ENCODE measurements around the gene ADAP1. TPM values are rescaled to one million over a fixed set of nuclear protein-coding genes. Genes with fewer than 3 reads are reported as not detected.
A peak's percentile ranks its signal among the peaks of the same experiment; 100 is the strongest.

ADAP1 gene
- total RNA-seq, 1 donor from 2014 or later, result 10.0 TPM

DNA sequence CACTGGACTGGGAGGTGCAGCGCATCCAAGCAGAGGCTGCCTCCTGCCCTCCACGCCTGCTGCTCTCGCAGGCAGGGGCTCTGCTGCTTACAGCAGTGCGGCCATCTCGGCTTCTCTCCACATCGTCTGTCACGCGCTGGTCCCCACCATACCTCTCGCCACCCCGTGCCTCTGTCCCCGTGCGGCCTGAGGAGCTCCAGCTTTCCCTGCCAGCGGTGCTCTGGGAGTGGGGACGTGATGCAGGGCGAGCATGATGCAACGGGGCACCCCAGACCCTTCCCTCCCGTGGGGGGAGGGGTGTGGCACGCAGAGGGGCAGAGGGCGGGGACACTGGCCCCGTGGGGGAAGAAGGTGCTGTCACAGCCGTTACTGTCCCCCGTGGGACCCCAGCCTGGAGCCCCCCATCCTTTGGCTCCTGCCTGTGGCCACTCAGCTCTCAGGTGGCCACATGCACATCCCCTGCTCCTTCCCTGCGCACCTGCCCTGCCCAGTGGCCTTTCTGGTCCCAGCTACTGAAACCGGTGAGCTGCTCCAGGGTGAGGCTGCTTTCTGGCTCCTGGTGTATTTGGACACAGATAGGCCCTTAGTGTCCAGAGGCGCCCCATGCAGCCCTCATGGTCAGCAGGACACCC is 69.1 kb downstream of the ADAP1 start:
- intact Hi-C loops (cut with DNase I), result loop anchor here (5.0 to 10.0 kb wide), 2 partner anchors 82 to 289 kb away; no protein-coding TSS in a partner anchor
- ATAC-seq (no peak), DNase-seq (ENCODE audit: missing footprints) (peak; percentile 66)

DNA sequence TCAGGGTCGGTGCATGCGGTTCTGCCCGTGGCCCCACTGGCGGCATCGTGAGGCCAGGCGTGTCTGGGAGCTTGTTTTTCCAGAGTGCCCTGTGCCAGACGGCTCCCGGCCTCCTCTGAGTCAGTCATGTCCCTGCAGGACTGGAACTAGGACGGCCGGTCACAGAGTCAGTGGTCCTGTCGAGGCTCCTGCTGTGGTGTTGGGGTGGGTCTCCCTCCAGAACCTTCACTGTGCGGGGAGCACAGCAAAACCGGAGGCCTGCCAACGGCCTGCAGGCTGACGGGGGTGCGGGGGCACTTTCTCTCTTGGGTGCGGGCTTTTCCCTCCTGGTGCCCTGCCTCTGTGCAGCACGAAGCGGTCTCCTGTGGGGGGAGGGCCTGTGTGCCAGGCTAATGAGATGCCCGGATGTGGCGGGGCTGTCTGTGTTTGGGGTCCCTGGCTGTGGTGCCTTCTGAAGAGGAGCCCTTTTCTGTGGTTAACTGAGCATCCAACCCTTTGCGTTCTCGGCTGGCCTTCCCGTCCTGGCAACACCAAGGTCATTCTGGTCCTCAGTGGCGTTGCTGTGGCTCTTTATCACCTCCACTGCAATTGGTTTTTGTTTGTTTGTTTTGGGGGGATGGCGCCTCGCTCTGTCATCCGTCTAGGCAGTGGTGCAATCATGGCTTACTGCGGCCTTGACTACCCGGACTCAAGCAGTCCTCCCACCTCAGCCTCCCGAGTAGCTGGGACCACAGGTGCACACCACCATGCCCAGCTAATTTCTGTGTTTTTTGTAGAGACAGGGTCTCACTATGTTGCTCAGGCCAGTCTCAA is 70.1 kb downstream of the ADAP1 start:
- peak; percentile 37 for DNase-seq (ENCODE audit: missing footprints)
- ATAC-seq, result no peak
- intact Hi-C loops (cut with DNase I), result loop anchor here (5.0 to 10.0 kb wide), 2 partner anchors 83 to 290 kb away; no protein-coding TSS in a partner anchor

DNA sequence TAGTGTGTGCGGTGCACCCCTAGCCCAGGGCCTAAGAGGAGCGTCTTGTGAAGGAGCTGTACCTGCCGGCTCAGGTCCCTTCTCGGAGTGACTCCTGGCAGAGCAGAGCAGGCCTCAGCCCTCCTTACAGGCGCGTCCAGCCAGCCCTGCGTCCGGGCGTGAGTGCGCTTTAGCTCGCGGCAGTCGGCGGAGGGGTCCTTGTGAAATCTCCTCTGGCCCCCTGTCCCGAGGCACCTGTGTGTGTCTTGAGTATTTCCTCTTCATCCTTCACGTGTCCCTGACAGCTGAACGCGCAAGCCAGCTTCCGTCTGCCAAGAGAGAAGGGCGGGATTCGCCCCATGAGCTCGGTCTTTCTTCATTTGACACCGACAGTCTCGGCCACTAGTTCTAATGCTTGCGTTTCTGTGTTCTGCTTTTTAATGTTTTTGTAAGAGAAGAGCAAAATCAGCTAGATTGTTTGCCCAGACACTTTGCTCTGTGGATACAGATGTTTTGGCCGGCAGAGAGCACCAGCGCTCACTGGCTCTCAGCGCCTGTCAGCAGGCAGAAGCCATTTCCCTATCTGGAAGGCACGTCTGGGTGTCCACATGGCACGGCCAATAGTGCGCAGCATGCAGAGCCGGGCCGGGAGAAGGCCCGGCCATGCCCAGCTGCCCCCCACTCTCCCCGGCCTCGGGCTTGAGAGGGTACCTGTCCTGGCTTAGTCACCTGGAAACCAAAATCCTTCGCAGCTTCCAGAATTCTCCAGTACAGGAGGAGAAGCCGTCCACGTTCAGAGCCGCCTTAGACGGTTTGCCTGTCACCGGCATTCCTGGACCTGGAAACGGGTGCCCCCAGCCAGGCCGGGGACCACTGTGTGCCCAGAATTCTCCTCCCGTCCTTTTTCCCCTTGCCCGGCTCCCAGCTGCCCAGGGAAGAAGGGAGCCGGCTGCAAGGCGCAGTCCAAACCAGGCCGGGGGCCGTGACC is 71.1 kb downstream of the ADAP1 start:
- intact Hi-C loops (cut with DNase I), result loop anchor here (10.0 kb wide), 1 partner anchor 291 kb away; no protein-coding TSS in a partner anchor
- DNase-seq (ENCODE audit: missing footprints), result peak; percentile 69
- peak; percentile 38 for ATAC-seq

DNA sequence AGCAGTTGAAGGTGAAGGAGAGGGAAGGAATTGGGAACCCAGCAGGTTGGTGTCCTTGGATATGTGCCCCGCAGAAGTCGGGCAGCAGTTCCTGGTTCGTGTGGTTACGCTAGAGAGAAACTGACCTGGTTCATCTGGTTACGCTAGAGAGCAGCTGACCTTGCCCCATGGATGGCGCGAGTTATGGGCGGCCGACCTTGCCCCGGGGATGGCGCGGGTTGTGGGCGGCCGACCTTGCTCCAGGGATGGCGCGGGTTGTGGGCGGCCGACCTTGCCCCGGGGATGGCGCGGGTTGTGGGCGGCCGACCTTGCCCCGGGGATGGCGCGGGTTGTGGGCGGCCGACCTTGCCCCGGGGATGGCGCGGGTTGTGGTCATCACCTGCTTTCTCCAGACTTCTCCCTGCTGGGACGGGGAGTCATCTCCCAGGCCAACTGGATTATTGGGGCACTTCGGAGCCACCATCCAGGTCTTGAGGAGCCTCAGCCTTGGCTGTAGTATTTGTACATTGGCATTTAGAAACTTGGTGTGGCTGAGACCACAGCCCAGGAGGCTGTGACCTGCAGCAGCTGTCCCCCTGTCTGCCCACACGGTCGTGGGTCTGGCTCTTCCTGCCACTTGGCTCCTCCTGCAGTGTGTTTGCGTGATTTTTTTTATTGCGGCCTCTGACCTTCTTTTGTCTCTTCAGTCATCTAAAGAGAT is 72.0 kb downstream of the ADAP1 start:
- ATAC-seq, result no peak
- intact Hi-C loops (cut with DNase I), result loop anchor here (10.0 kb wide), 1 partner anchor 292 kb away; no protein-coding TSS in a partner anchor
- DNase-seq (ENCODE audit: missing footprints), result peak; percentile 35

DNA sequence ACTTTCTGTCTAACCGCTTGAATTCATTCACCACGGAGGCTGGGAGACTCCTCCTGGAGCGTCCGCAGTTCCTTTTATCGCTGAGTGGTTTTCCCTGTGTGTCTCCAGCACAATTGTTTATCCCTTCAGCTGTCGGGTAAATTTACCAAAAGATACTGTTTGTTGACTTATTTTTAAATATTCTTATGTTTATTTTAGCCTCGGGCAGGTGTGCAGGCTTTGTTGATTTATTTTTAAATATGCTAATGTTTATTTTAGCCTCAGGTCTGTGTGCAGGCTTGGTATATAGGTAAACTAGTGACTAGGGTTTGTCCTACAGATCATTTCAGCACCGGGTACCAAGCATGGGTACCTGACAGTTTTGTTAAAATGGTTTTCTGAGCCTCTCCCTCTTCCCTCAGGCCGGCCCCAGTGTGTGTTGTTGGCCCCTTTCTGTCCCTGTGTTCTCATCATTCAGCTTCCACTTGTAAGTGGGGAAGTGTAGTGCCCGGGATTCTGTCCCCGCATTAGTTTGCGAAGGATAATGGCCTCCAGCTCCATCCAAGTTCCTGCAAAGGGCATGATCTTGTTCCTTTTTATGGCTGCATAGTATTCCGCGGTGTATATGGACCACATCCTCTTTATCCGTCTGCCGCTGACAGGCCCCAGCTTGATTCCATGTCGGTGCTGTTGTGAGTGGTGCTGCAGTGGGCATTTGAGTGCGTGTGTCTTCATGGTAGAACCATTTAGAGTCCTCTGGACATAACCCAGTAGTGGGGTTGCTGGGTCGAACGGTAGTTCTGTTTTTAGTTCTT is 72.8 kb downstream of the ADAP1 start:
- intact Hi-C loops (cut with DNase I), result loop anchor here (10.0 kb wide), 1 partner anchor 293 kb away; no protein-coding TSS in a partner anchor
- DNase-seq (ENCODE audit: missing footprints), result peak; percentile 9
- no peak for ATAC-seq

DNA sequence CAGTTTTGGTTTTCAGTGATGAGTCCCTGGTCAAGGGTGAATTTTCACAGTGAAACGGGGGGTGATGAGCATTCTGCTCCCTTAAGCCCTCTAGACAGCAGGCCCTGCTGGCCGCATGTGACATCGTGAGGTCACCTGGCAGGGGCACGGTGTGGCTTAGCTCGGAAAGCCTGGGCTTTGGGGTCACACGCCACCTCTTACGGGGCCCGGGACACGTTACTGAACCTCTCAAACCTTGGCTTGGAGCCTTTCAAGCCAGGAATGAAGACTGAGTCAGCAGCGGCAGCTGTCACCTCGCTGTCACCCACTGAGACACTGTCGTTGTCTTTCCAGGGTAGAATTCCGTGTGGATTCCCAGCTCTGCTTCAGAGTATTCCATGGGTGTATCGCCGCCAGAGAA is 74.0 kb downstream of the ADAP1 start:
- ATAC-seq (no peak), DNase-seq (ENCODE audit: missing footprints) (peak; percentile 22)
- intact Hi-C loops (cut with DNase I), result loop anchor here (10.0 kb wide), 1 partner anchor 294 kb away; no protein-coding TSS in a partner anchor

DNA sequence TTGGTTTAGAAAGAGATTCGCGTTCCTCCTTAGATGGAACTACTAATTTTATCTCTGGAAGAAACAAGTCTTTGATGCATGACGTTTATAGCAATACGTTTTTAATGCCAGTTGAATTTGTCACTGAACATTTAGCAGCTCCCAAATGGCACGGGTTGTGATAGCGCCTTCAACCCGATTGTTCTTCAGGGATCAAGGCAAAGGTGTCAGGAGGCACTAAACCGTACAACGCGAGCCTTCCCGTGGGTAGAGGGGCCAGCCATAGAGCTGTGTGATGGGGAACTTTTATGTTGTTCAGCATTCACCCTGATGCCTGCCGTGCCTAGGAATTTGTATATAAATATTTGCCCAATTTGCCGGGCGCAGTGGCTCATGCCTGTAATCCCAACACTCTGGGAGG is 74.8 kb downstream of the ADAP1 start:
- no peak for ATAC-seq
- intact Hi-C loops (cut with DNase I), result loop anchor here (10.0 kb wide), 2 partner anchors 295 to 555 kb away; no protein-coding TSS in a partner anchor
- peak; percentile 32 for DNase-seq (ENCODE audit: missing footprints)

DNA sequence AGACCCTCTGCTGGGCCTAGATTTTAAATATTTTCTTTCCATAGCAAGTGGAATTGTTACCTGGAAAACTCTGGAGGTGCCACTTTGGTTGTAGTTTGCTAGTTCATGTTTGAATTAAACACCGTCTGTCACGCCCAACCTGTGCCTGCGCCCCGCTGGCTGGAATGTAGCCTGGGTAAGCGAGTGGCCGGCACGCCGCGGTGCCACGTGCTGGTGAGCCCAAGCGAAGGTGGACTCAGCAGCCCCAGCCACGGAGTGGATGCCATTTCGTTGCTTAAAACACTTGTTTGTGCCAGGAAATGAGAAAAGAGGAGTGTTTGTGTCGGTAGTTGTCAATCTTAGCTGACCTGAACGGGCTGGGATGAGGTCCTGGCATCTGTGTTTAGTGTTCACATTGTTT is 75.4 kb downstream of the ADAP1 start:
- no peak for ATAC-seq
- DNase-seq (ENCODE audit: missing footprints), result peak; percentile 64
- intact Hi-C loops (cut with DNase I), result loop anchor here (10.0 kb wide), 1 partner anchor 554 kb away; no protein-coding TSS in a partner anchor

DNA sequence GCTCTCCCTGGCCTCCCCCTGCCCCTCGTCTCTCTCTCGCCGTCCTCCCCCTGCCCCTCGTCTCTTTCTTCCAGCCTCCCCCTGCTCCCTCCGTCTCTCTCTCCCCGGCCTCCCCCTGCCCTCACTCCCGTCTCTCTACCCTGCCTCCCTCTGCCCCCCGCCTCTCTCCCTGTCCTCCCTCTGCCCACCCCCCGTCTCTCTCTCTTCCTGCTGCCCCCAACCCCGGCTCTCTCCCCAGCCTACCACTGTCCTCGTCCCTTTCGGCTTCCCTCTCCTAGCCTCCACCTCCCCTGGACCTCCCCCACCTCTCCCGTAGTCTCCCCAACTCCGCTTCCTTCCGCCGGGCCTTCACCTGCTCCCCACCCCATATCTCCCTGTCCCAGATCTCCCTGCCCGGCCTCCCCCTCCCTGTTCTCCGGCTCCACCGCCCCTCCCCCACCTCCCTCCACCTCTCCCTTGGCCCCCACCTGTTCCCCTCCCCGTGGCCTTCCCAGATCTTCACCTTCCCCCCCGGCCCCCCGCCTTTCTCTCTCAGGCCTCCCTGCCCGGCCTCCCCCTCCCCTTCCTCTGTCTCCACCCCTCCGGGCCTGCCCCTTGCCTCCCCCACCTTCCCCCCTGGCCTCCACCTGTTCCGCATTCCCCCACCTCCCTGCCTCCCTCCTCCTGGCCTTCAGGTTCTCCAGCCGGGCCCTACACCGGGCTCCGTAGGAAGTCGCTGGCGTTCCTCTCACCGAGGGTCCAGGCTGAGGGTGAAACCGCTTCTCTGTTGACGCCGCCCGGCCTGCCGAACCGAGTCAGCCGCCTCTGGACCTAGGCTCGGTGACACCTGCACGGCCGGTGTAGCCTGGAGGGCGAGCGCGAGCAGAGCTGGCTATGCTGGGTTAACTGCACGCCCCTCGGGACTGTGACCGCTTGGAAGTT is 76.9 kb downstream of the ADAP1 start:
- ATAC-seq (no peak), DNase-seq (ENCODE audit: missing footprints) (peak; percentile 76)
- intact Hi-C loops (cut with DNase I), result loop anchor here (10.0 kb wide), 1 partner anchor 553 kb away; no protein-coding TSS in a partner anchor

DNA sequence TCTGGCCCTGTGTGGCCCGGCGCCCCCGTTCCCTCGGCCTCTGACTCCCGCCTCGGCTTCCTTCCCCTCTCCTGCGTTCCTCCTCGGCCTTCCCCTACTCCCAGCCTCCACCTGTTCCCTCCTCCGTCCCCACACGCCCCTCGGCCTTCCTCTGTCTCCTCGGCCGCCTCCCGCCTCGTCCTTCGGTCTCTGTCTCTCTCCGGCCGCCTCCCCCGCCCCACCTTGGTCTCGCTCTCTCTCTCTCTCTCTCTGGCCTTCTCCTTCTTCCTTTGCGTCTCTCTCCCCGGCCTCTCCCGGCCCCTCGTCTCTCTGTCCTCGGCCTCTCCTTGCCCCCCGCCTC is 77.5 kb downstream of the ADAP1 start:
- intact Hi-C loops (cut with DNase I), result loop anchor here (10.0 kb wide), 1 partner anchor 552 kb away; no protein-coding TSS in a partner anchor
- no peak for ATAC-seq
- DNase-seq (ENCODE audit: missing footprints), result no peak

DNA sequence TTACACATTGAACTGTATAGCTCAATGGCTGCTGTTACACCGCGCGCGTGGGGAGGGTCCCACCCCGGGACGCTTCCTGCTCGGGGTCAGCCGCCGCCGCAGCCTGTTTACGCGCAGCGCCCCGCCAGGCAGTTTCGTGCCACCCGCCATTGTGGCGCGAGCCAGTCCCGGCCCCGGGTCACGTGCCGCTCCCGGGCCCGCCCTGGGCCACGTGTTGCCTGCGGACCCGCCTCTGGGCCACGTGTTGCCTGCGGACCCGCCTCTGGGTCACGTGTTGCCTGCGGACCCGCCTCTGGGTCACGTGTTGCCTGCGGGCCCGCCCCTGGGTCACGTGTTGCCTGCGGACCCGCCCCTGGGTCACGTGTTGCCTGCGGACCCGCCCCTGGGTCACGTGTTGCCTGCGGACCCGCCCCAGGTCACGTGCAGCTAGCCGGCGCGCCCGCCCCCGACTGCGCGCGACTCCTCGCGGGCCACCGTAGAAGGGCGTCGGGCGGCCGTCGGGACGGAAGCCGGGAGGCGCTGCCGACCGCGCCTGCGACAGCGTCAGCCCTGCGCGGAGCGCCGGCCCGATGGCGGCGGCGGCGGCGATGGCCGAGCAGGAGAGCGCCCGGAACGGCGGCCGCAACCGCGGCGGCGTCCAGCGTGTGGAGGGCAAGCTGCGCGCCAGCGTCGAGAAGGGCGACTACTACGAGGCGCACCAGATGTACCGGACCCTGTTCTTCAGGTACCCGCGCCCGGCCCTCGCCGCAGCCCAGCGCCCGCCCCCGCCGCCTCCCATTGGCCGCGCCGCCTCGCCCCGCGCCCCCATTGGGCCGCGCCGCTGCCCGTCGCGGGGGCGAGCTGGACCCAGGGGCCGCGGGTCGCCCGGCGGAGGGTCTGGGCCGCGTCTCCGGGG is 78.2 kb downstream of the ADAP1 start, which contains the start of gene GET4:
GET4 (plus strand) TSS at position 478 of the 895 bp plus-strand sequence; CDS start at position 570, 92 bp downstream.
- ATAC-seq (peak; percentile 85), DNase-seq (ENCODE audit: missing footprints) (peak; percentile 98)
- intact Hi-C loops (cut with DNase I), result loop anchor here (10.0 kb wide), 1 partner anchor 552 kb away; no protein-coding TSS in a partner anchor

DNA sequence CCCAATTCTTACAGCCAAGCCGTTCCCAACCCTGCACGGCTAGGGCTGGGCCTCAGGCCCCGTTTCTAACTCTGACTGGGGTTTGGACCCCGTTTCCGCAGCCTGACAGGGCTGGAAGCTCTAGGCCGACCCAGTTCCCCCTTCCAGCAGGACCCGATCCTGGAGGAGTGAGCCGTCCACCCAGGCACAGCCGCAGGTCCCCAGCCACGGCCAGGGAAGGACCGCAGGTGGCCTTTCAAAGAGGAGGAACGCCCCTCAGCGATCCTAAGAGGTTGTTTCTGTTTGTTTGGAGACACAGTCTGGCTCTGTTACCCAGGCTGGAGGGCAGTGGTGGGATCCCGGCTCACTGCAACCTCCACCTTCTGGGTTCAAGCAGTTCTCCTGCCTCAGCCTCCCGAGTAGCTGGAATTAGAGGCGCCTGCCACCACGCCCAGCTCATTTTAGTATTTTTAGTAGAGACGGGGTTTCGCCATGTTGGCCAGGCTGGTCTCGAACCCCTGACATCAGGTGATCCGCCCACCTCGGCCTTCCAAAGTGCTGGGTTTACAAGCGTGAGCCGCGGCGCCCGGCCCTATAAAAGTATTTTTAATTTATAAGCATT is 78.9 kb downstream of the ADAP1 start:
- DNase-seq (ENCODE audit: missing footprints) (no peak), ATAC-seq (no peak)
- intact Hi-C loops (cut with DNase I), result loop anchor here (10.0 kb wide), 1 partner anchor 551 kb away; no protein-coding TSS in a partner anchor

DNA sequence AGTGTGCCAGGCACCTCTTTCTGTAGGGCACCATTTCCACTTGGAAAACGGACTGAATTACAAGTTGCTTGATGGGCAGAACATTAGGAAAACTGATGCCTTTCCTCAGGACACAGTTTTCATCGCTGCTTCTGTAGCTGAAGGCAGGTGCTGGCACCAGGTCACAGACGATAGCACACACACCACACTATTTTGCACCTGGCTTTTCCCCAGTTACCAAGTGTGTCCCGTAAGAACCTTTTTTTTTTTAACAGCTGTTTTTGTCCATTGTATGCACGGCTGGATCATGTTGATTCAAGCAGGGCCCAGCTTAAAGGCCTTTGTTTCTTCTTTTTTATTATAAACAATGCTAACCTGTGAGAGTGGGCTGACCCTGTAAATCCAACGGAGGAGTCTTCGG is 79.4 kb downstream of the ADAP1 start:
- intact Hi-C loops (cut with DNase I), result loop anchor here (10.0 kb wide), 1 partner anchor 550 kb away; no protein-coding TSS in a partner anchor
- DNase-seq (ENCODE audit: missing footprints), result peak; percentile 5
- no peak for ATAC-seq

DNA sequence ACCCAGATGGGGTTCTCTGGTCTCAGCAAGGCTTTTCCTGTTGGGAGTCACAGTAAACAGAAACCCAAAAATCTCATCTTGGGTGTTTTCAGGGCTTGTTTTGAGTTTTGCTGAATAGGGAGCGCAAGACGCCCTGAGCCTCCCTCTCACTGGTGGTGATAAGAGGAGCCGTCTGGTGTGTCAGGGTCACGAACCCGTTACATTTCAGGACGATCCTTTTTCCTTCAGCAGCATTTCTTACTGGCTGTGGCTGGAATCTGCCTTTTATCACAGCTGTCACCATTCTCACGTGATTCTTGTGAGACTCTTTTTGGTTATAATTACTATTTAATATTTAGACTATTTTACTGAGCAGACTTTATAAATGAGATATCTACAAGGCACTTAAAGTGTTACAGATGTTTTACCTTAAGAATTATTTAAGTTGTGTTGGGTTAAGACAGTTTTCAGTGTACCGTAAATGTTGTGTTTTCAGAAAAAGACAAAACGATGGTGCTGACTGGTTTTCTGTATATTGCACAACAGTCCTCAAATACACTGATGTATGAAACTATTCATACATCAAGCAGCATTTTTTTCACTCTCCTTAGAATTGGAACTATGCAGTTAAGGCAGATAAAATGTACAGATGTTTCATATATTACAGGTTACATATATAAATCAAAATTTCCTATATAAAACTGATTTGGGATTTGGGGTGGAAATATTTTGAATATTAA is 80.3 kb downstream of the ADAP1 start:
- no peak for ATAC-seq
- DNase-seq (ENCODE audit: missing footprints), result peak; percentile 22
- intact Hi-C loops (cut with DNase I), result loop anchor here (5.0 to 10.0 kb wide), 3 partner anchors 37 to 549 kb away; no protein-coding TSS in a partner anchor
